ENCODE results near the gene MTG2.

Gene MTG2

DNA sequence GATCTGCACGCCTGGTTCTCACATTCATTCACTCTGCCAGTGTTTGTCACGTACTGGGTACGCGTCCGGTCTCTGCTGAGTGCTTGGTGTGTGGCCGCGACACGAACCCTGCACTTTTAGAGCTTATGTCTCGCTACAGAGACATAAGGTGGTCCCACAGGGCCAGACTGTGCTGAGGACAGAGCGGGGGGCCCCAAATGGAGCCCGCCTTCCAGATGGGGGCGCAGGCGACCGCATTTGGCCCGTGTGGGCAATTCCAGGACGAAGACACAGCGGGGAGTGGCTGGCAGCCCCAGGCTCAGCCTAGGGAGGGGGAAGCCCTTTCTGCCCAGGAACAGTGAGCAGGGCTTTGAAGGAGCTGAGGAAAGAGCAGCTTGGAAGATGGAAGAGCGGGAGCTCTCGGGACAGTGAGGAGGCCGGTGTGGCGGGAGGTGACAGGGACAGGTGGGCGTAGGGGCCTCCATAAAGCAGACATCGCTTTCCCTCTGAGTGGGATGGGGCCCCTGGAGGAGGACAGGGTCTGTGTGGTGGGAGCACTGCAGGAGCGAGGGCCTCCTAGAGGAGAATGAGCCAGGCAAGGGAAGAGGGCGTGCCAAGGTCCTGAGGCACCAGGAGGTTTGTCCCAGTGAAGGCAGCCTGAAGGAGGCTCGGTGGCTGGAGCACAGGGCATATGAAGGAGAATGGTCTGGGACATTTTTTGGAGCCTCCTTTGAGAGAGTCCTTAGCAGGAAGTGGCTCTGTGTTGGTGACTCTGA is 7.8 kb upstream of the MTG2 start:
- no peak overlapping the region for H3K4me3 ChIP-seq (ENCODE audit: low read depth, low read length)
- TF ChIP-seq, protein P1, sequence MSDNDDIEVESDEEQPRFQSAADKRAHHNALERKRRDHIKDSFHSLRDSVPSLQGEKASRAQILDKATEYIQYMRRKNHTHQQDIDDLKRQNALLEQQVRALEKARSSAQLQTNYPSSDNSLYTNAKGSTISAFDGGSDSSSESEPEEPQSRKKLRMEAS (IDR thresholded peaks at IDR 0.05; ENCODE audit: low read depth, low read length): no peak
- TF ChIP-seq POLR2A (IDR thresholded peaks at IDR 0.05; ENCODE audit: extremely low read depth, insufficient read length) (no peak), CTCF (IDR thresholded peaks at IDR 0.05; ENCODE audit: low read depth, low read length) (no peak), MYC (IDR thresholded peaks at IDR 0.05; ENCODE audit: low read depth, low read length) (no peak)
- no peak for DNase-seq (ENCODE audit: low read depth)

GRCh38 chr20:62175711-62176110 is 7.1 kb upstream of the MTG2 start:
- TF ChIP-seq CTCF (IDR thresholded peaks at IDR 0.05; ENCODE audit: low read depth, low read length): no peak
- DNase-seq (ENCODE audit: low read depth): no peak
- H3K4me3 ChIP-seq (ENCODE audit: low read depth, low read length): no peak overlapping the region

DNA sequence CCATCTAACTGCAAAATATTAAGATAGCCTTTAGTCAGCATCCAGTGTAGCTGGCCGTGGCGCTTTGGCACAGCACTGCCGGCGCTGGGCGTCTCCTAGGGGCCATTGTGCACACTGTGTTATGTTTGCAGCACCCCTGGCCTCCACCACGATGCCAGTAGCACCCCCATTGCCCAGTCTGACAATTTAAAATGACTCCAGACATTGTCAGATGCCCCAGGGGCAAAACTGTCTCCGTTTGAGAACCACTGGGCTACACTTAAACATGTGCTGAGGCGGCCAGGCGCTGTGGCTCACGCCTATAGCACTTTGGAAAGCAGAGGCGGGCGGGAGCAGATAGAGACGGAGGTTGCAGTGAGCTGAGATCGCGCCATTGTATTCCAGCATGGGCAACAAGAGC is 6.0 kb upstream of the MTG2 start:
- DNase-seq (ENCODE audit: low read depth): no peak
- H3K4me3 ChIP-seq (ENCODE audit: low read depth, low read length): no peak overlapping the region
- TF ChIP-seq MYC (IDR thresholded peaks at IDR 0.05; ENCODE audit: low read depth, low read length): no peak
- TF ChIP-seq, protein P1 (IDR thresholded peaks at IDR 0.05; ENCODE audit: low read depth, low read length): no peak
- TF ChIP-seq CTCF (IDR thresholded peaks at IDR 0.05; ENCODE audit: low read depth, low read length): no peak
- no peak for TF ChIP-seq POLR2A (IDR thresholded peaks at IDR 0.05; ENCODE audit: extremely low read depth, insufficient read length)

GRCh38 chr20:62177307-62177706 is 5.5 kb upstream of the MTG2 start:
- no peak for DNase-seq (ENCODE audit: low read depth)
- H3K4me3 ChIP-seq (ENCODE audit: low read depth, low read length): no peak overlapping the region
- no peak for TF ChIP-seq MYC (IDR thresholded peaks at IDR 0.05; ENCODE audit: low read depth, low read length)
- no peak for TF ChIP-seq POLR2A (IDR thresholded peaks at IDR 0.05; ENCODE audit: extremely low read depth, insufficient read length)
- TF ChIP-seq CTCF (IDR thresholded peaks at IDR 0.05; ENCODE audit: low read depth, low read length): no peak
- TF ChIP-seq, protein P1 (IDR thresholded peaks at IDR 0.05; ENCODE audit: low read depth, low read length): no peak

DNA sequence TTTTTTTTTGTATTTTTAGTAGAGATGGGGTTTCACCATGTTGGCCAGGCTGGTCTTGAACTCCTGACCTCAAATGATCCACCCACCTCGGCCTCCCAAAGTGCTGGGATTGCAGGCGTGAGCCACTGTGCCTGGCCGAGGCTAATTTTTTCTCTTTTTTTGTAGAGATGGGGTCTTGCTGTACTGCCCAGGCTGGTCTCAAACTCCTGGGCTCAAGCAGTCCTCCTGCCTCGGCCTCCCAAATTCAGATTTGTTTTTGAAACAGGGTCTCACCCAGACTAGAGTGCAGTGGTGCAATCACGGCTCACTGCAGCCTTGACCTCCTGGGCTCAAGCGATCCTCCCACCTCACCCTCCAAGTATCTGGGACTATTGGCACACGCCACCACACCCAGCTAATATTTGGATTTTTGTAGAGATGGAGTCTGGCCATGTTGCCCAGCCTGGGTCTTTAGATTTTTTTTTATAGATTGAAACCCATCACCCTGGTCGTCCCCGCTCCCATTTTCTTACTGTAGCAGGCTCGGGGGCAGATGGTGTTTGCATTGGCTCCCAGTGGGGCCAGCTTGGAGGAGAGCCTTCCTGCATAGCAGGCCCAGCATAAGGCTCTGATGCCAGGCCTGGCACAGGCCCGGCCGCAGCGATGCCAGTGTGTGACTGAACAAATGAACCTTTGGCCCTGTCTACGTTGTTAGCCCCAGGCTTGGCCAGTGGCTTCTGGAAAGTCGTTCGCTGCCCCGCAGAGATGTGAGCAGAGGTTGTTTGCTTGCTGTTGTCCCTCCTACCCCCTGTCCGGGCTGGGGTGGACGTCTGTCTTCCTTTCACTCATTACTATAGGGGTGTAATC is 4.3 kb upstream of the MTG2 start:
- no peak for TF ChIP-seq CTCF (IDR thresholded peaks at IDR 0.05; ENCODE audit: low read depth, low read length)
- DNase-seq (ENCODE audit: low read depth): no peak
- no peak overlapping the region for H3K4me3 ChIP-seq (ENCODE audit: low read depth, low read length)

GRCh38 chr20:62179162-62179504 is 3.7 kb upstream of the MTG2 start:
- TF ChIP-seq POLR2A (IDR thresholded peaks at IDR 0.05; ENCODE audit: extremely low read depth, insufficient read length) (no peak), MYC (IDR thresholded peaks at IDR 0.05; ENCODE audit: low read depth, low read length) (no peak), CTCF (IDR thresholded peaks at IDR 0.05; ENCODE audit: low read depth, low read length) (no peak)
- TF ChIP-seq, protein P1 (IDR thresholded peaks at IDR 0.05; ENCODE audit: low read depth, low read length): no peak
- H3K4me3 ChIP-seq (ENCODE audit: low read depth, low read length): no peak overlapping the region
- DNase-seq (ENCODE audit: low read depth): no peak

All from NB4 (cell line).